Mesendoderm (in vitro differentiated cells): Measurements from ENCODE around the gene RING1. TPM values are rescaled to one million over a fixed set of nuclear protein-coding genes. Genes with fewer than 3 reads are reported as not detected.

Experiments
- DNase-seq: peaks from one replicate; pipeline ENCODE4 v3.0.0; 2013
- H2AK5ac ChIP-seq: 2 replicates; pipeline ENCODE4 v1.6.1; 2013; ENCODE audit warnings: low read length, inconsistent platforms
- H2BK120ac ChIP-seq: 2 replicates; pipeline ENCODE4 v1.6.1; 2013; ENCODE audit warnings: low read depth, mild to moderate bottlenecking, low read length, moderate library complexity, mixed read lengths
- H2BK15ac ChIP-seq: replicated peaks from 2 replicates; pipeline ENCODE4 v1.6.1; 2013; ENCODE audit warnings: low read depth, mild to moderate bottlenecking, moderate library complexity
- H2BK5ac ChIP-seq: 2 replicates; pipeline ENCODE4 v1.6.1; 2013; ENCODE audit warnings: low read length, inconsistent platforms
- H3K18ac ChIP-seq: 2 replicates; pipeline ENCODE4 v1.6.1; 2013; ENCODE audit warnings: mild to moderate bottlenecking, low read length, mixed read lengths
- H3K23ac ChIP-seq: one replicate; pipeline ENCODE4 v1.6.1; 2013; ENCODE audit warnings: low read length
- H3K27ac ChIP-seq: 2 replicates; pipeline ENCODE4 v1.5.1; 2013; ENCODE audit warnings: low read depth, mild to moderate bottlenecking, inconsistent platforms, low read length, moderate library complexity
- H3K27me3 ChIP-seq: 2 replicates; pipeline ENCODE4 v1.6.1; 2013; ENCODE audit warnings: low read length, control low read depth, mild to moderate bottlenecking, inconsistent platforms; ENCODE audit not compliant: insufficient read depth, poor library complexity
- H3K36me3 ChIP-seq: 2 replicates; pipeline ENCODE4 v1.6.1; 2013; ENCODE audit warnings: low read length, inconsistent platforms; ENCODE audit not compliant: control insufficient read depth, insufficient read depth
- H3K4ac ChIP-seq: one replicate; pipeline ENCODE4 v1.6.1; 2013; ENCODE audit warnings: low read depth, mild to moderate bottlenecking, low read length, moderate library complexity
- H3K4me1 ChIP-seq: 2 replicates; pipeline ENCODE4 v1.6.1; 2013; ENCODE audit warnings: low read depth, low read length, inconsistent platforms; ENCODE audit not compliant: control insufficient read depth
- H3K4me2 ChIP-seq: 2 replicates; pipeline ENCODE4 v1.6.1; 2013; ENCODE audit warnings: low read length
- H3K4me3 ChIP-seq: 2 replicates; pipeline ENCODE4 v1.5.1; 2013; ENCODE audit warnings: mild to moderate bottlenecking, low read length
- H3K56ac ChIP-seq: one replicate; pipeline ENCODE4 v1.6.1; 2013; ENCODE audit warnings: low read length
- H3K79me1 ChIP-seq: 2 replicates; pipeline ENCODE4 v1.6.1; 2013; ENCODE audit warnings: low read length, inconsistent platforms
- H3K79me2 ChIP-seq: 2 replicates; pipeline ENCODE4 v1.6.1; 2013; ENCODE audit warnings: mild to moderate bottlenecking, low read length; ENCODE audit not compliant: control insufficient read depth, insufficient read depth
- H3K9ac ChIP-seq: 2 replicates; pipeline ENCODE4 v1.6.1; 2013; ENCODE audit warnings: low read length, inconsistent platforms
- H4K5ac ChIP-seq: one replicate; pipeline ENCODE4 v1.6.1; 2013; ENCODE audit warnings: low read length
- H4K8ac ChIP-seq: one replicate; pipeline ENCODE4 v1.6.1; 2013; ENCODE audit warnings: low read depth, mild to moderate bottlenecking, control low read depth, low read length, moderate library complexity
- WGBS: extraction: QIAGEN DNeasy Blood & Tissue Kit; methylation state at CpG from one replicate; pipeline ENCODE4 v1.1.7; 2013; ENCODE audit warnings: low lambda C conversion rate, missing lambda C conversion rate; ENCODE audit not compliant: insufficient coverage; ENCODE audit errors: extremely low coverage; 5-methylcytosine and 5-hydroxymethylcytosine counted together
- small RNA-seq: library from polyadenylated mRNA; stranded (forward); fragments of <200 nt; extraction: miRNeasy Mini kit (QIAGEN cat#:217004); gene quantifications from one replicate; pipeline ENCODE3, GENCODE V24; 2013; ENCODE audit not compliant: insufficient read depth

RING1 gene

DNA sequence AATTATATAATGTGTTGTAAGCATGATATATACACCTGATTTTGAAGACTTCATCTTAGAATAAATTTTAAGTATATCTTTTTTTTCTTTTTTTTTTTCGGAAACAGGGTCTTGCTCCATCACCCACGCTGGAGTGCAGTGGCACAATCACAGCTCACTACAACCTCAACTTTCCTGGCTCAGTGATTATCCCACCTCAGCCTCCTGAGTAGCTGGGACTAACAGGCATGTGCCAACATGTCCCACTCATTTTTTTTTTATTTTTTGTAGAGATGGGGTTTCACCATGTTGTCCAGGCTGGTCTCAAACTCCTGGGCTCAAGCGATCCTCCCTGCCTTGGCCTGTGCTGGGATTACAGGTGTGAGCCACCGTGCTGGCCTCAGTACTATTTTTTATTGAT lies 46.3 kb downstream of the RING1 start:
- no peak overlapping the region for H4K8ac ChIP-seq
- no peak overlapping the region for H2BK15ac ChIP-seq
- DNase-seq = no peak
- H2BK120ac ChIP-seq = no peak overlapping the region
- H4K5ac ChIP-seq = no peak overlapping the region
- H3K9ac ChIP-seq = no peak overlapping the region
- no peak overlapping the region for H2BK5ac ChIP-seq
- no peak overlapping the region for H3K23ac ChIP-seq
- H3K4ac ChIP-seq = no peak overlapping the region
- H3K36me3 ChIP-seq = no peaks in the 10 kb centered on the region
- no peak overlapping the region for H3K27ac ChIP-seq
- no peaks in the 10 kb centered on the region for H3K27me3 ChIP-seq
- WGBS = no CpG with 5 or more reads among the region's 4 CpGs
- H3K4me1 ChIP-seq = no peaks in the 10 kb centered on the region
- no peak overlapping the region for H3K4me3 ChIP-seq
- no peak overlapping the region for H3K4me2 ChIP-seq
- no peak overlapping the region for H3K18ac ChIP-seq
- H3K79me1 ChIP-seq = no peaks in the 10 kb centered on the region
- H2AK5ac ChIP-seq = no peak overlapping the region
- no peaks in the 10 kb centered on the region for H3K79me2 ChIP-seq
- no peak overlapping the region for H3K56ac ChIP-seq

DNA sequence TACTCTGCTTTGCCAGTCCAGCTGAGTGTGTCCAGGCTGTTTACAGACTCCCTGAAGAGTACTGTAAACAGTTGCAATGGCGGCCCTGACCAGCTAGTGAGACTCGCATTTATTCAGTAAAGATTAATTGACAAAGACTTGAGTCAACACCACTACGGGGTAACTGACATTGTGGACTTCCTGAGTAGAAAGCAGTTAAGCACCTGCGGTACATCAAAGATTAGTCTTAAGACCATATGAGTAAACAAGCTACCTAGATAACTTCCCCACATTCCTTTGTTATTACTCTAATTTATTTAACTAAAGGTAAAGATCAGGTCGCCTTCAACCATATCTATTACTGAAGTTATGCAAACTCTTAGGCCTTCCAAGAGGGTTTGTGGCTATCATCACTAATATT lies 50.7 kb downstream of the RING1 start:
- Histone ChIP-seq H3K36me3 (peaks cover 2% of the 10 kb centered on the region), H3K79me2 (no peaks in the 10 kb centered on the region), H3K4me1 (no peaks in the 10 kb centered on the region), H3K79me1 (no peaks in the 10 kb centered on the region), H3K56ac (no peak overlapping the region), H3K4me3 (no peak overlapping the region), H3K23ac (no peak overlapping the region), H2BK15ac (no peak overlapping the region), H2AK5ac (no peak overlapping the region), H3K27me3 (no peaks in the 10 kb centered on the region), H3K4me2 (no peak overlapping the region), H2BK120ac (no peak overlapping the region), H3K27ac (no peak overlapping the region), H4K5ac (no peak overlapping the region), H3K9ac (no peak overlapping the region), H3K4ac (no peak overlapping the region), H4K8ac (no peak overlapping the region), H3K18ac (no peak overlapping the region), H2BK5ac (no peak overlapping the region)
- no CpG with 5 or more reads among the region's 5 CpGs for whole genome bisulfite sequencing
- no peak for DNase-seq

Small RNA genes lying within 50 kb of the gene (small RNA-seq; reads per million reads assigned to genes)
- gene MIR219A1 = 10.7 reads per million, percentile 86 among the genes with 10 or more reads in this experiment
- gene RNY4P10 = not detected
